Keratinocyte (primary cell): ENCODE results near the gene KCNA3. TPM values are rescaled to one million over a fixed set of nuclear protein-coding genes. Genes with fewer than 3 reads are reported as not detected.

Experiments used
- DNase-seq: peaks from one replicate; pipeline ENCODE4 v3.0.0-alpha.2; 2011; ENCODE audit warnings: low read depth, missing footprints, low spot score
- FAIRE-seq: peaks from 2 replicates; lab custom pipeline; 2011; peaks lifted over from hg19 to GRCh38; lab: Jason Lieb, UNC
- H2AFZ ChIP-seq: 2 replicates; pipeline ENCODE4 v1.6.0; 2012; ENCODE audit warnings: low read length, control low read depth, inconsistent platforms; ENCODE audit not compliant: control insufficient read depth
- H3K27ac ChIP-seq: 2 replicates; pipeline ENCODE4 v1.5.1; 2011; ENCODE audit warnings: low read length; ENCODE audit not compliant: control insufficient read depth, insufficient read depth
- H3K27me3 ChIP-seq: 3 replicates; pipeline ENCODE4 v1.6.0; 2011; ENCODE audit warnings: low read length; ENCODE audit not compliant: control insufficient read depth, insufficient read depth; ENCODE audit errors: extremely low read depth
- H3K36me3 ChIP-seq, 2 experiments: 2 replicates in 1 of 2; 3 replicates in 1 of 2; pipeline ENCODE4 v1.5.1; 2011; ENCODE audit warnings: low read length in 2 of 2, mild to moderate bottlenecking in 1 of 2; ENCODE audit not compliant: control insufficient read depth in 2 of 2, insufficient read depth in 2 of 2; ENCODE audit errors: extremely low read depth in 1 of 2
- H3K4me1 ChIP-seq: 3 replicates; pipeline ENCODE4 v1.5.1; 2011; ENCODE audit warnings: low read length; ENCODE audit not compliant: control insufficient read depth, insufficient read depth; ENCODE audit errors: extremely low read depth
- H3K4me2 ChIP-seq: 3 replicates; pipeline ENCODE4 v1.6.0; 2011; ENCODE audit warnings: low read depth, low read length; ENCODE audit not compliant: control insufficient read depth, insufficient read depth; ENCODE audit errors: extremely low read depth
- H3K4me3 ChIP-seq, 3 experiments: fragments of 200-600 bp in 1 of 3; sonication (generic) in 1 of 3; 2 replicates in 2 of 3; 3 replicates in 1 of 3; pipeline ENCODE4 v1.5.1; 2011 to 2016; ENCODE audit warnings: low read length in 3 of 3, mild to moderate bottlenecking in 3 of 3, control low read depth in 2 of 3, inconsistent platforms in 1 of 3, low read depth in 1 of 3, mixed read lengths in 1 of 3, mixed run types in 1 of 3, moderate library complexity in 1 of 3; ENCODE audit not compliant: control insufficient read depth in 2 of 3, insufficient read depth in 2 of 3; ENCODE audit errors: extremely low read depth in 1 of 3
- H3K79me2 ChIP-seq: 2 replicates; pipeline ENCODE4 v1.6.0; 2012; ENCODE audit warnings: low read length; ENCODE audit not compliant: control insufficient read depth, insufficient read depth
- H3K9ac ChIP-seq: 3 replicates; pipeline ENCODE4 v1.6.0; 2011; ENCODE audit warnings: low read length; ENCODE audit not compliant: control insufficient read depth, insufficient read depth; ENCODE audit errors: extremely low read depth
- H3K9me1 ChIP-seq: 3 replicates; pipeline ENCODE4 v1.6.0; 2011; ENCODE audit warnings: low read length; ENCODE audit not compliant: control insufficient read depth, insufficient read depth; ENCODE audit errors: extremely low read depth
- H3K9me3 ChIP-seq: 2 replicates; pipeline ENCODE4 v1.5.1; 2012; ENCODE audit warnings: low read depth, low read length; ENCODE audit not compliant: control insufficient read depth
- H4K20me1 ChIP-seq: 3 replicates; pipeline ENCODE4 v1.6.0; 2011; ENCODE audit warnings: low read length; ENCODE audit not compliant: control insufficient read depth, insufficient read depth; ENCODE audit errors: extremely low read depth
- CTCF ChIP-seq, 3 experiments: IDR thresholded peaks in 1 of 3; conservative IDR thresholded peaks in 1 of 3; optimal IDR thresholded peaks in 1 of 3; 2 replicates in 2 of 3; 3 replicates in 1 of 3; pipeline versions ENCODE3 to v1.5.1; 2011; ENCODE audit warnings: low read length in 3 of 3, mild to moderate bottlenecking in 3 of 3, moderate library complexity in 2 of 3, control low read depth in 1 of 3, inconsistent platforms in 1 of 3; ENCODE audit not compliant: insufficient read depth in 2 of 3; ENCODE audit errors: extremely low read depth in 1 of 3
- EZH2 ChIP-seq: IDR thresholded peaks from one replicate; pipeline ENCODE4 v1.6.1; 2012; ENCODE audit warnings: inconsistent platforms, mild to moderate bottlenecking, low read length, moderate library complexity
- dilution Hi-C: fragments of 300-500 bp; cut with MboI; formaldehyde crosslinking; loops from one replicate; pipeline ENCODE4 v1.7.0; 2020; ENCODE audit warnings: low sequenced_read_pairs; ENCODE audit not compliant: extremely low pct_ligation_motif_present
- polyA plus RNA-seq, 5 experiments: library from polyadenylated mRNA; depleted of rRNA in 3 of 5; stranded (reverse) in 3 of 5; stranded (forward) in 1 of 5; unstranded in 1 of 5; fragments of >200 nt; gene quantifications; 1 replicate in 1 of 5; 2 replicates in 3 of 5; 3 replicates in 1 of 5; pipeline versions ENCODE4 v1.2.1 to v1.2.3, GENCODE V29; 2011 to 2012; ENCODE audit warnings: missing spikeins in 2 of 5, low read depth in 1 of 5, low replicate concordance in 1 of 5

The KCNA3 gene
- polyA plus RNA-seq, 1 donor (not counting 4 experiments of a cell fraction or from before 2014, with no cell fraction given): not detected

DNA sequence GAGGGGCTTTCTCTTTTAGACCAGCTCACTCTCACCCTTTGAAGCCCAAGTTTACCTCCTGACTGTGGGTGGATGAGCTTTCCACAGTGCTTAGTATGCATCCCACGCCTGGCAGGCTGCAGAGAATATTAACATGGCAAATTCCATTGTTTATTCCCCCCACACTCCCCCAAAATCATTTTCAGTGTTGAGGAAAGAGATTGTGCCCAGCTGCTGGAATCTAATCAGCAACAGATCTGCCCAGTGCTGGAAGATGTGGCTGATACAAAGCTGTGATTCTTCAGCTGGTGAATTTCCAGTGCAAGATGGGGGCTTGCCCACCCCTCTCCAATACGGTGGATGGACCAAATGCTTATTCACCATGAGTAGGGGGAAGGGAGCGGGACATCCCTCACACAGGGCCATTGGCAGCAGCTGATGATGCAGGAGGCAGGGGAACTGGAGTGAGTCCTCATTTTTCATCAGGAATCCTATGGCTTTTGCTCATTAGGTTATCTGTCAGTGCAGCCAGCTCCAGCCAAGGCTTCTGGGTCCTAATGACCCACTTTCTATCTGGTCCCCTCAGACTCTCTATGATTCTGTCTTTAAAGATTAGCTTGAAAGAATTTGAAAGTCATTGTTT lies 39.7 kb upstream of the KCNA3 start:
- no peaks in the 10 kb centered on the region for H3K9me1 ChIP-seq
- no peaks in the 10 kb centered on the region for H3K4me1 ChIP-seq
- TF ChIP-seq CTCF (optimal IDR thresholded peaks at IDR 0.05 in 1 of 3, IDR thresholded peaks at IDR 0.05 in 1 of 3, conservative IDR thresholded peaks at IDR 0.05 in 1 of 3; ENCODE audit: extremely low read depth in 1 of 3, insufficient read depth in 2 of 3, low read length in 3 of 3) (no peak), EZH2 (no peak)
- DNase-seq (no peak), FAIRE-seq (no peak)
- no peak overlapping the region for H3K27ac ChIP-seq
- no peaks in the 10 kb centered on the region for H3K79me2 ChIP-seq
- H3K36me3 ChIP-seq: no peaks in the 10 kb centered on the region
- H3K9ac ChIP-seq: no peak overlapping the region
- no peaks in the 10 kb centered on the region for H3K9me3 ChIP-seq
- no peaks in the 10 kb centered on the region for H3K27me3 ChIP-seq
- H3K4me3 ChIP-seq: no peak overlapping the region
- no peak overlapping the region for H3K4me2 ChIP-seq
- dilution Hi-C loops: no loop called here
- H4K20me1 ChIP-seq: no peaks in the 10 kb centered on the region
- H2AFZ ChIP-seq: no peak overlapping the region

DNA sequence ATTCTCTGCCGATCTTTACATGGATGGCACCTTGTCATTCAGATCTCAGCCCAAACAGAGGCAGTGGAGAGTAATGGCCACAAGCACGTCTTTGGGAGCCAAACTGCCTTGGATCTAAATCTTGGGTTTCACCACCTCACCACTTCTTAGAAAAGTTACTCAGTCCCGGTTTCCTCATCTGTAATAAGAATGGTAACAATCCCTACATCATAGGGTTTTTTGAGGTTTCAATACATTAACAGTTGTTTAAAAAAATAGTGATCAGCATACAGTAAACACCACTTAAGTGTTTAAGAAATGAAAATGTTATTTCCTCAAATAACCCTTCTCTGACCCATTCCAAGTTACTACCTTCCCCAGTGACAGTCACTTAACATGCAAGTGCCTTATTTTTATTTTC lies 38.5 kb upstream of the KCNA3 start:
- TF ChIP-seq CTCF (optimal IDR thresholded peaks at IDR 0.05 in 1 of 3, IDR thresholded peaks at IDR 0.05 in 1 of 3, conservative IDR thresholded peaks at IDR 0.05 in 1 of 3; ENCODE audit: extremely low read depth in 1 of 3, insufficient read depth in 2 of 3, low read length in 3 of 3) (no peak), EZH2 (no peak)
- H3K79me2 ChIP-seq: no peaks in the 10 kb centered on the region
- DNase-seq (no peak), FAIRE-seq (no peak)
- H3K9me3 ChIP-seq: no peaks in the 10 kb centered on the region
- no peak overlapping the region for H3K9ac ChIP-seq
- no peaks in the 10 kb centered on the region for H3K36me3 ChIP-seq
- no peaks in the 10 kb centered on the region for H3K4me1 ChIP-seq
- no peak overlapping the region for H3K4me3 ChIP-seq
- no peak overlapping the region for H3K4me2 ChIP-seq
- H4K20me1 ChIP-seq: no peaks in the 10 kb centered on the region
- no peaks in the 10 kb centered on the region for H3K9me1 ChIP-seq
- no peak overlapping the region for H3K27ac ChIP-seq
- dilution Hi-C loops: no loop called here
- H3K27me3 ChIP-seq: no peaks in the 10 kb centered on the region
- no peak overlapping the region for H2AFZ ChIP-seq
